ENCODE data around the gene GRAMD2A.

GRAMD2A gene

DNA sequence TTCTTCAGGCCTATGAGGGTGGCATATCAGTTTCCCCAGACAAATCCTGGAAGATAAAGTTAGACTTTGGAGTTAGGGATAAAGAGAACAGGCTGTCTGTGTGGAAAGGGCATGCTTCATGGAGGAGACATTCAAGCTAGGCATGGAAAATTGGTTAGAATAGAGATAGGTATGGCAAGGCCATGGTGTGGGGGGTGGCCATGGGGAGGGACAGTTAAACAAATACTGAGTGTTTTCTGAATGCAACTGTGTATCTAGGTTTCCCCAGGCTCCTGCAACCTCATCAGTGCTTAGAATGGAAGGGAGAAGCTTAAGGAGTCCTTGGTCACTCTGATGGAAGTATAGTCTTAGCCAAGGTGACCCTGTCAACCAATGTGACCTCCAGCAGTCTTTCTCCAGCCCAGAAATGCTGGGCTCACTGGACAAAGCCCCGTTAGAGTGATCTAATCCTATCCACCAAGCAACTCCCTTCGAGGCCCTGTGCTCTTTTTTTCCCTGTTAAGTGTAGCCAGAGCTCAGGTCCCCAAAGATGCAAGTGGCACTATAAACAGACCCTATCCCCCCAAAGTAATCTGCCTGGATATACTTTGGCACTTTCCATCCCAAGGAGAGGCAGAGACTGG, 38.9 kb upstream of the GRAMD2A start:
- DNase-seq (ENCODE audit: low read depth in 2 of 2) = no peak
- H3K4me3 ChIP-seq (replicated peaks in 1 of 2; ENCODE audit: low read depth in 2 of 2, low read length in 2 of 2) = peak overlapping the region in 1 of 2 donors; percentile 49
- TF ChIP-seq, protein P1, sequence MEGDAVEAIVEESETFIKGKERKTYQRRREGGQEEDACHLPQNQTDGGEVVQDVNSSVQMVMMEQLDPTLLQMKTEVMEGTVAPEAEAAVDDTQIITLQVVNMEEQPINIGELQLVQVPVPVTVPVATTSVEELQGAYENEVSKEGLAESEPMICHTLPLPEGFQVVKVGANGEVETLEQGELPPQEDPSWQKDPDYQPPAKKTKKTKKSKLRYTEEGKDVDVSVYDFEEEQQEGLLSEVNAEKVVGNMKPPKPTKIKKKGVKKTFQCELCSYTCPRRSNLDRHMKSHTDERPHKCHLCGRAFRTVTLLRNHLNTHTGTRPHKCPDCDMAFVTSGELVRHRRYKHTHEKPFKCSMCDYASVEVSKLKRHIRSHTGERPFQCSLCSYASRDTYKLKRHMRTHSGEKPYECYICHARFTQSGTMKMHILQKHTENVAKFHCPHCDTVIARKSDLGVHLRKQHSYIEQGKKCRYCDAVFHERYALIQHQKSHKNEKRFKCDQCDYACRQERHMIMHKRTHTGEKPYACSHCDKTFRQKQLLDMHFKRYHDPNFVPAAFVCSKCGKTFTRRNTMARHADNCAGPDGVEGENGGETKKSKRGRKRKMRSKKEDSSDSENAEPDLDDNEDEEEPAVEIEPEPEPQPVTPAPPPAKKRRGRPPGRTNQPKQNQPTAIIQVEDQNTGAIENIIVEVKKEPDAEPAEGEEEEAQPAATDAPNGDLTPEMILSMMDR (IDR thresholded peaks at IDR 0.05; ENCODE audit: low read depth, low read length) = no peak

DNA sequence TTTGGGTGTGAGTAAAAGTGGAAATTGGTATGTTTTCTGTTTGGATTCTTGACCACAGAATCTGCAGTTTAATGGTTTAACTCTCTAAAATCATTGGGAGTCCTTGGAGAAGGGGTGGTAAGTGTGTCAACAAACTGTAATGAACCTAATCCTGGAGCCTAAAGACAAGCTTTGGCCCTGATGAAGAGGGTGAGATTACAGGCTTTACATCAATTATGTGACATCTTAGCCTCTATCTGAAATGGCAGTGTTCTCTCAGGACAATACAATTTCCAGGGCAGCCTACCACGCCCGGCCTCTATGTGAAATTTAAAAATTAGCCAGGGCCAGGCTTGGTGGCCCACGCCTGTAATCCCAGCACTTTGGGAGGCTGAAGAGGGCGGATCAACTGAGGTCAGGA, 37.7 kb upstream of the GRAMD2A start:
- no peak overlapping the region for H3K4me3 ChIP-seq (replicated peaks in 1 of 2; ENCODE audit: low read depth in 2 of 2, low read length in 2 of 2)
- TF ChIP-seq, protein P1 (IDR thresholded peaks at IDR 0.05; ENCODE audit: low read depth, low read length) = no peak

DNA sequence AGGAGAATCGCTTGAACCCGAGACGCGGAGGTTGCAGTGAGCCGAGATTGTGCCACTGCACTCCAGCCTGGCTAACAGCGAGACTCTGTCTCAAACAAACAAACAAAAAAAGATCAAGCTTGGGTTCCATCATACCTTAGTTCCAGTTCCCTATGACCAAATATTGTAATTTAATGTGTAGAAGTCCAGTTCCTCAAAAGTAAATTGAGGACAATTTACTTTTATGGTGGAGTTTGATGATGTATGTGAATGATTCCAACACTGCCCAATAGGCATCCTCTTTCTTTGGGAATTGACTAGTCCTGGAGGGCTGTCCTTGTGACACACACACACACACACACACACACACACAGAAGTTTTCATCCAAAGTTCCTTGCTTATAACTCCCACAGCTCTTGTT, 36.2 kb upstream of the GRAMD2A start:
- no peak overlapping the region for H3K4me3 ChIP-seq (replicated peaks in 1 of 2; ENCODE audit: low read depth in 2 of 2, low read length in 2 of 2)
- TF ChIP-seq, protein P1 (IDR thresholded peaks at IDR 0.05; ENCODE audit: low read depth, low read length) = no peak
- no peak for DNase-seq (ENCODE audit: low read depth in 2 of 2)

More for the DNA sequence above, 37.7 kb upstream of the GRAMD2A start:
- no peak for DNase-seq (ENCODE audit: low read depth in 2 of 2)

DNA sequence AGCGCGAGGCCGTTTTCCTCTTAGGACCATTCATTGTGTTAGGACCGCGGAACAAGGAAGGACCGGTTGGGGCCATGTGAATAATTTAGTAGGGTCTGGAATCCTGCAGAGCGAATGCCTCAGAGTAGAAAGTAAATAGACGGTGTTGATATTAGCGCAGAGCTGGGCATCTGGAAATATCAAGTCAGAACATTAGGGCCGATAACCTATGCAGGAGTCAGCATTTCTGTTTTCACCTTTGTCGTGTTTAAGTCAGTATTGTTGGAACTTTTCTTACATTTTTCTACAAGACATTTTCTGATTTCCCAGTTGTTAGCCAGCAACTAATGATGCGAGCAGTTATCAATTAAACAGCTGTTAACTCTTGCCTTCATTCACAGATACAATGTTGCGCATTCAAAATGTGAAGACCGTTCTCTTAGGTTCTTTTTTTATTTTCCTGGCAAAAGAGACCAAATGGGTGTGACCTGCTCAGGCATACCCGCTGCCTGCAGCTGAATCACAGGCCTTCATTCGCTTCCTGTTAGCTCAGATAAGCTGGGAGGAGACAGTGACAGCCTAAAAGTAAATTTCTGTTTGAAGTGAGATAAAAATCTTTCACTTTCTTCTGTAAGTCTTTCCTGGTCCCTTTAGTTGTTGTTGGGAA, 34.4 kb upstream of the GRAMD2A start:
- TF ChIP-seq, protein P1 (IDR thresholded peaks at IDR 0.05; ENCODE audit: low read depth, low read length) = no peak
- DNase-seq (ENCODE audit: low read depth in 2 of 2) = peak; percentile 83 to 86

DNA sequence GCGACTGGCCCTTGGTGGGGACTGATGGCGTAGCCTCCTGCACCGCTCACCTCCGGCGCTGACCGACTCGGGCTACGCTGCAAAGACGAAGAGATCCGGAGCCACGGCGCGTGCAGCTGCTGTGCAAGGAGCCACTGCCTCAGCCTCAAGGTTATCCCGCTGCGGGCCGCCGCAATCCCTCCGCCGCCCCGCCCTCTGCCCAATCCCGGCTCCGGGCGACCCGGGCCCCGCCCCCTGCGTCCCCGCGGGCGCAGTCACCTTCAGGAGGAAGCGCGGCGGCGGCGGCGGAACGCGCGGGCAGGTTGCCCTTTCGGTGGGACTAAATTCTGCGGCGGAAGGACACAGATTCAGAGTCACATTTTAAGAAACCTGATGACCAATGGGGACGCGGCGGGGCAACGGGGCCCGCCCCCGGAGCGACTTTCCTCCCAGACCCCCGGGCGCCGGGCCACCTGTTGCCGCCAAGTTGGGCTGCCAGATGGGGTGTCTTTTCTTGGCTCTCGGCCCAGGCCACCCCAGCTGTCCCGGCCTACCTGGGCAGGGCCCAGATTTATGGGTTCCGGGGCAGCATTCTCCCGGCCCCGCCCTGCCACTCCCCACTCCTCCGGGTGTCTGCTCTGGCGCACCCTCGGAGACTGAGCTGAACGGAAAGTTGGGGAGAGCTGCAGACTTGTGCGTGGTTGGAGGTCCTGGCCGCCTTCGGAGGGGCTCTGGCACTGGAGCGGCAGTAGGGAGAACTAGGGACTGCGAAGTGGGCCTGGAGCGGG, 33.7 kb upstream of the GRAMD2A start, which contains the start of gene PKM:
TSS of gene PKM (minus strand) at position 125 of the 767 bp plus-strand sequence. CDS start 12,093 bp downstream, outside the sequence.
- DNase-seq (ENCODE audit: low read depth in 2 of 2) = peak; percentile 98 to 99
- peak within 1 kb of the TSS; percentile 75 to 91 for H3K4me3 ChIP-seq (replicated peaks in 1 of 2; ENCODE audit: low read depth in 2 of 2, low read length in 2 of 2)
- TF ChIP-seq, protein P1 (IDR thresholded peaks at IDR 0.05; ENCODE audit: low read depth, low read length) = no peak

More for the DNA sequence above, 34.4 kb upstream of the GRAMD2A start:
- peak overlapping the region; percentile 75 to 91 for H3K4me3 ChIP-seq (replicated peaks in 1 of 2; ENCODE audit: low read depth in 2 of 2, low read length in 2 of 2)

DNA sequence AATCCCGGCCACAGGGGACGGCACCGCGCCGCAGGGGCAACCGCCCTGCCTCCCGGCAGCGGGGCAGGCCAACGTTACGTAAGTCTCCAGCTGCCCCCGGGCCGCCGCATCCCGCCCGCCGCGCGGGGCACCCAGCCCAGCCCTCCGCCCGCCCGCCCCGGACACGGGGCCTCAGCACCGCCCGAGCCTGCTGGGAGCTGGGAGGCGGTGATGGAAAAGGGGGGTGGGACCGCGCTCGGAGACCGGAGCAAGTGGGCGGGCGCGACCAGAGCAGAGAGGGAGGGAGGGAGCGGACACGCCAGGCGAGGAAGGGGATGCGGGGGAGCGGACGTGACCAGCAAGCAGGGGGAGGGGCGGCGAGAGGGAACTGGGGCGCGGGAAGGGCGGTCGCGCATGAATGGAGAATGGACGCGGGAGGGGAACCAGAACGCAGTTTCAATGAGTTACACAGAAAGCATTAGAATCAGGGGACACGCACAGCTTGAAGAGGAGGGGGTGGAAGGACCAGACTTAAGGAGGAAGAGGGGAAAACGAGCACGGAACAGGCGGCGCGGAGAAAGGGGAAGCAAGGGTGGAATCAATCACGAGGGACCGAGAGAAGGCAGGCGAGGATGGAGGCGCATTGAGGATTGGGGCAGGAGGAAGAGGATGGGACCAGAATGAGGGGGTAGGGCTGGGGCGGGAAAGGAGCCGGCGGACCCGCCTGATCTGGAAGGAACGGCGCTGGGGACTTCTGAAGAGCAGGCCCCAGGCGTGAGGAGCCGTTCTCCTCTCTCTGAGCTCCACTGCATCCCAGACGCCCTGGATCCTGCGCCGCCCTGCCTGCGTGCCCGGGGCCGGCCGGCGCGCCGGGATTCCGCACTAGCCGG, 32.8 kb upstream of the GRAMD2A start:
- TF ChIP-seq, protein P1 (IDR thresholded peaks at IDR 0.05; ENCODE audit: low read depth, low read length) = no peak
- peak overlapping the region; percentile 75 to 91 for H3K4me3 ChIP-seq (replicated peaks in 1 of 2; ENCODE audit: low read depth in 2 of 2, low read length in 2 of 2)
- peak; percentile 89 to 96 for DNase-seq (ENCODE audit: low read depth in 2 of 2)

Data from cardiac fibroblast (primary cell).